DOHH2 (cell line): ENCODE measurements around the gene TST.

Experiments used
- H3F3A ChIP-seq: fragments of 200-600 bp; sonication (generic), shearing (Covaris generic); 2 replicates; pipeline ENCODE4 v1.6.0; 2016; ENCODE audit warnings: antibody characterized with exemption, mild to moderate bottlenecking; ENCODE audit not compliant: control insufficient read depth, insufficient read depth
- H3K27ac ChIP-seq: fragments of 200-600 bp; sonication (generic); 2 replicates; pipeline ENCODE4 v1.5.1; 2014; ENCODE audit warnings: low read depth, mild to moderate bottlenecking, low read length, moderate library complexity
- H3K27me3 ChIP-seq: fragments of 200-600 bp; sonication (generic); 2 replicates; pipeline ENCODE4 v1.6.1; 2014; ENCODE audit warnings: mild to moderate bottlenecking, low read length, mixed read lengths; ENCODE audit not compliant: control insufficient read depth
- H3K36me3 ChIP-seq: fragments of 200-600 bp; sonication (generic); 2 replicates; pipeline ENCODE4 v1.6.1; 2014; ENCODE audit warnings: mild to moderate bottlenecking, low read length, moderate library complexity, mixed read lengths; ENCODE audit not compliant: control insufficient read depth
- H3K4me1 ChIP-seq: fragments of 200-600 bp; sonication (generic); 2 replicates; pipeline ENCODE4 v1.6.1; 2014; ENCODE audit warnings: mild to moderate bottlenecking, low read length, mixed read lengths; ENCODE audit not compliant: control insufficient read depth
- H3K4me2 ChIP-seq: fragments of 200-600 bp; sonication (generic); 2 replicates; pipeline ENCODE4 v1.6.0; 2014; ENCODE audit warnings: mild to moderate bottlenecking, low read length, moderate library complexity
- H3K4me3 ChIP-seq: fragments of 200-600 bp; sonication (generic); 2 replicates; pipeline ENCODE4 v1.5.1; 2014; ENCODE audit warnings: mild to moderate bottlenecking, low read length, mixed read lengths
- H3K79me2 ChIP-seq: fragments of 200-600 bp; sonication (generic); 2 replicates; pipeline ENCODE4 v1.6.1; 2014; ENCODE audit warnings: mild to moderate bottlenecking, low read length, mixed read lengths; ENCODE audit not compliant: control insufficient read depth
- H3K9me2 ChIP-seq: fragments of 200-600 bp; sonication (generic); replicated peaks from 2 replicates; pipeline ENCODE4 v1.6.1; 2014; ENCODE audit warnings: mild to moderate bottlenecking, low read length, mixed read lengths; ENCODE audit not compliant: control insufficient read depth
- H3K9me3 ChIP-seq: fragments of 200-600 bp; sonication (generic); 2 replicates; pipeline ENCODE4 v1.6.1; 2014; ENCODE audit warnings: antibody characterized with exemption, low read length, mixed read lengths; ENCODE audit not compliant: control insufficient read depth, insufficient read depth
- H4K20me1 ChIP-seq: fragments of 200-600 bp; sonication (generic); 2 replicates; pipeline ENCODE4 v1.6.0; 2014; ENCODE audit warnings: low read depth, mild to moderate bottlenecking, antibody characterized with exemption, low read length, moderate library complexity; ENCODE audit not compliant: control insufficient read depth, insufficient read depth
- EZH2phosphoT487 ChIP-seq: fragments of 200-600 bp; sonication (generic); IDR thresholded peaks from 2 replicates; pipeline ENCODE4 v1.6.1; 2017; ENCODE audit warnings: borderline replicate concordance, mild to moderate bottlenecking, antibody characterized with exemption, low read length, moderate library complexity, mixed read lengths
- TF ChIP-seq, protein P1 (sequence below): fragments of 200-600 bp; sonication (generic); IDR thresholded peaks from one replicate; pipeline ENCODE4 v1.5.1; 2014; ENCODE audit warnings: antibody characterized with exemption, mild to moderate bottlenecking, low read depth, low read length; ENCODE audit not compliant: poor library complexity, severe bottlenecking

Gene TST

DNA sequence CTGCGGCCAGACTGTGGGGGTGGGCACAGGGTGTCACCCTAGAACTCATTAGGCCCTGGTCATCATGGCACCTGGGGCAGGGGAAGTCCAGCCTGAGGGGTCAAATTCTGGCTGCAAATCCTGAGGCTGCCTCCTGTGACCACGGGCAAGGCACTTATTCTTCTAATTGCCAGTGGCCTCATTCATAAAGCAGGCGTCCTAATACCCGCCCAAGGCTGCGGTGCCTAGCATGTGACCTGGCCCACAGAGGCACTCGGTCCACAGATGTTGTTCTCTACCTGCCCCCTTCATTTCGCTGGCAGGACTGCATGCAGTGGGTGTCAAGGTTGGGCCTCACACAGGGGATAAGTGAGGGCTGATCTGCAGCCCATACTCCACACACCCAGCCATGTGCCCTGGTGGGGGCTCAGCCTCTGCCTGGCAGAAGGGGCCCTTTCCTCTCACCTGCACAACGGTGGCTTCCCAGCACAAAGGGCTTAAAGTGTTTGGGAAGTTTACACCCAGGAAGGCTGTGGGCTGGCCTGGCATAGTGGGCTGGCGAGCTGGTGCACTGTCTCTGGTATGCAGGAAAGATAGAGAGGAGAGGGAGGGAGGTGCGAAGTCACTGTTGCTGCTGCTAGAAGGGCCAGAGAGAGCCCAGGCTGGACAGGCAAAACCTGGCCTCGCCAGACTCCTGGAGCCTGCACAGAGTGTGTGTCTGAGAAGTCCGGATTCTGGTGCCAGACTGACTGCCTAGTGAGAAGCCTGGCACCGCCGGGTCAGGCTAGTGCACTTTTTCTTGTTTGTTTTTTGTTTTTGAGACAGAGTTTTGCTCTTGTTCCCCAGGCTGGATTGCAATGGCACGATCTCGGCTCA lies 3.5 kb upstream of the TST start:
- Histone ChIP-seq H3K4me1 (peaks cover 17% of the 10 kb centered on the region), H3K36me3 (peaks cover 12% of the 10 kb centered on the region), H3K27ac (no peak overlapping the region), H3K4me3 (no peak overlapping the region), H4K20me1 (no peaks in the 10 kb centered on the region), H3F3A (no peaks in the 10 kb centered on the region), H3K9me3 (no peaks in the 10 kb centered on the region), H3K27me3 (no peaks in the 10 kb centered on the region), H3K79me2 (peaks cover 18% of the 10 kb centered on the region), H3K9me2 (no peaks in the 10 kb centered on the region), H3K4me2 (no peak overlapping the region)
- TF ChIP-seq, protein P1, sequence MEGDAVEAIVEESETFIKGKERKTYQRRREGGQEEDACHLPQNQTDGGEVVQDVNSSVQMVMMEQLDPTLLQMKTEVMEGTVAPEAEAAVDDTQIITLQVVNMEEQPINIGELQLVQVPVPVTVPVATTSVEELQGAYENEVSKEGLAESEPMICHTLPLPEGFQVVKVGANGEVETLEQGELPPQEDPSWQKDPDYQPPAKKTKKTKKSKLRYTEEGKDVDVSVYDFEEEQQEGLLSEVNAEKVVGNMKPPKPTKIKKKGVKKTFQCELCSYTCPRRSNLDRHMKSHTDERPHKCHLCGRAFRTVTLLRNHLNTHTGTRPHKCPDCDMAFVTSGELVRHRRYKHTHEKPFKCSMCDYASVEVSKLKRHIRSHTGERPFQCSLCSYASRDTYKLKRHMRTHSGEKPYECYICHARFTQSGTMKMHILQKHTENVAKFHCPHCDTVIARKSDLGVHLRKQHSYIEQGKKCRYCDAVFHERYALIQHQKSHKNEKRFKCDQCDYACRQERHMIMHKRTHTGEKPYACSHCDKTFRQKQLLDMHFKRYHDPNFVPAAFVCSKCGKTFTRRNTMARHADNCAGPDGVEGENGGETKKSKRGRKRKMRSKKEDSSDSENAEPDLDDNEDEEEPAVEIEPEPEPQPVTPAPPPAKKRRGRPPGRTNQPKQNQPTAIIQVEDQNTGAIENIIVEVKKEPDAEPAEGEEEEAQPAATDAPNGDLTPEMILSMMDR: no peak
- TF ChIP-seq EZH2phosphoT487: no peak

DNA sequence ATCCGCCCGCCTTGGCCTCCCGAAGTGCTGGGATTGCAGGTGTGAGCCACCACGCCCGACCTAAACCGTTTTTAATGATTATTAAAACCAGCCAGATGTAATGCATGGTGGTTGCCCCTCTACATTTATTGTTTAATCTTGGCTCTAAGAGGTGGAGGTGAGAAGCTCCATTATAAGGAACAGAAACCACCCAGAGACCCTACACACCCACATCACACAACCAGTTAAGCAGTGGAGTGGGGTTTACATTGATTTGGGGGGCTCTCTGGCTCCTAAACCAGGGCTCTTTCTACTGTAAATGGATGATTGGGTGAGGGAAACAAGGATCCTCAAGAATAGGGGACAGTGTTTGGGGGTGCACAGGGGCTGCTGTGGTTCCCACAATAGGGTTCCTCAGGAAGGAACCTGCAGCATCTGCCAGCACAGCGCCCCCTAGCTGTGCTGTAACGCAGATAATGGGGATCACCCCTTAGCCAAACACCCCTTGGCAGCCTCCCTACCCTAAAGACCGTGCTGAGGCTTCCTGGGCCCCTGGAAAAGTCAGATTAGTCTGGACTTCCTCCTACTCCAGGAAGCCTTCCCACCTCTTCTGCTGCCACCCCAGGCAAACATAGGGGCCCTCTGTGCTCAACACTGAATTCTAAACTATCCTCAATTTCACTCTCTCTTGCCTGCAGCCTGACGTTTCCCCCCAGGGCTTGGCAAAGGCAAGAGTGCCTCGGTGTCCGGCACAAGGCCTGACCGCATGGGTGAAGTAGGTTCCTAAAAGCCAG lies 2.6 kb upstream of the TST start:
- H3K4me2 ChIP-seq: peak overlapping the region; percentile 43

DNA sequence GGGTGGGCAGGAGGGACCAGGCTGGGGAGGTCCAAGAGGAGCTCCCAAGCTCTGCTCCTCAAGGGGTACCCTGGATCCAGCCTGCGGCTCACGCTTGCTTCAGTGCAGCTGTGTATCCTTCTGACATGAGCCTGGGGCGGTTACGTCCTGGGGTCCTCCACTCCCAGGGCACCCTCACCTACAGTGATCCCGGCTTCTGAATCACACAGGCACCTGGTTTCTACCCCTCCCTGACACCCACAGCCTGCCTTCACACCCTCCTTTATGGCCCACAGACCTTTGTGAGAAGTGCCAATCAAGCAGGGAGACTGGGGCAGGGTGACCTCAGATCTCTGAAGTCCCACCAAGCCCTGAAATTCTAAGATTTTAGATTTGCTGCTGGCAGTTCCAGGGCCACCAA lies 1.8 kb upstream of the TST start:
- peak overlapping the region; percentile 87; the same call in 1 of the 2 replicates for H3K4me2 ChIP-seq
- peak overlapping the region; percentile 94 for H3K4me3 ChIP-seq
- peaks cover 18% of the 10 kb centered on the region for H3K79me2 ChIP-seq
- TF ChIP-seq, protein P1: no peak
- no peak for TF ChIP-seq EZH2phosphoT487
- H3F3A ChIP-seq: no peaks in the 10 kb centered on the region
- peaks cover 12% of the 10 kb centered on the region for H3K36me3 ChIP-seq
- H3K9me2 ChIP-seq: no peaks in the 10 kb centered on the region
- no peak overlapping the region for H3K27ac ChIP-seq
- no peaks in the 10 kb centered on the region for H3K27me3 ChIP-seq
- H3K9me3 ChIP-seq: no peaks in the 10 kb centered on the region
- no peaks in the 10 kb centered on the region for H4K20me1 ChIP-seq
- H3K4me1 ChIP-seq: peaks cover 17% of the 10 kb centered on the region

More for the DNA sequence above, 2.6 kb upstream of the TST start:
- TF ChIP-seq, protein P1: peak; percentile 98
- no peak for TF ChIP-seq EZH2phosphoT487
- Histone ChIP-seq H3K36me3 (peaks cover 12% of the 10 kb centered on the region), H3K9me2 (no peaks in the 10 kb centered on the region), H3F3A (no peaks in the 10 kb centered on the region), H3K4me1 (peaks cover 17% of the 10 kb centered on the region), H3K79me2 (peaks cover 18% of the 10 kb centered on the region), H4K20me1 (no peaks in the 10 kb centered on the region), H3K4me3 (no peak overlapping the region), H3K9me3 (no peaks in the 10 kb centered on the region), H3K27ac (no peak overlapping the region), H3K27me3 (no peaks in the 10 kb centered on the region)
